Measurements from ENCODE around the gene CD300H. TPM values are rescaled to one million over a fixed set of nuclear protein-coding genes. Genes with fewer than 3 reads are reported as not detected.

The CD300H gene
- total RNA-seq, 1 experiment from 2014 or later = not detected

- Histone ChIP-seq H2AFZ (ENCODE audit: low read length) (no peak overlapping the region), H3K9me2 (replicated peaks; ENCODE audit: insufficient read depth, low read length) (no peaks in the 10 kb centered on the region), H3K27me3 (ENCODE audit: low read length) (no peaks in the 10 kb centered on the region), H4K20me1 (ENCODE audit: insufficient read depth, low read depth, low read length) (no peaks in the 10 kb centered on the region; the same call in 1 of the 2 replicates), H3K79me2 (ENCODE audit: low read length) (no peaks in the 10 kb centered on the region), H3K4me2 (ENCODE audit: low read depth, low read length, poor library complexity, severe bottlenecking) (no peak overlapping the region), H3K27ac (ENCODE audit: low read length) (no peak overlapping the region), H3K4me1 (ENCODE audit: low read length) (peaks cover 13% of the 10 kb centered on the region), H3K4me3 (ENCODE audit: low read length) (no peak overlapping the region), H3K9me3 (ENCODE audit: low read length) (no peaks in the 10 kb centered on the region), H3K9ac (ENCODE audit: low read length) (no peak overlapping the region), H3K36me3 (ENCODE audit: insufficient read depth, low read length) (no peaks in the 10 kb centered on the region)
- peak; percentile 69 for DNase-seq
These were observed 36.9 kb upstream of the CD300H start for GRCh38 chr17:74604200-74604599.

DNA sequence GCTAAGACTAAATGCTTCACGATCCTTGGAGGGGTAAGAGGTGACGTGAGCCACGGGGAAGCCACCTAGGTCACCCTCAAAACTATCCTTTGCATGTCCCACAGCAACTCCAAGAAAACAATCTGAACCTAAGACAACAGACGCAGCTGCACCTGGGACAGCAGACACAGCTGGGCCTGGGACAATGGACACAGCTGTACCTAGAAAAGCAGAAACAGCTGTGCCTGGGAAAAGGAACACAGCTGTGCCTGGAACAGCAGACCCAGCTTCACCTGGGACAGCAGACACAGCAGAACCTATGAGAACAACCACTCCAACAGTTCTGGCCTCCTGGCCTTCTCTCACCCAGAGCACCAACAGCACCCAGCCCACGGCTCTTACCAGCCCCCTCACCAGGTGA lies 36.4 kb upstream of the CD300H start:
- no peaks in the 10 kb centered on the region for H3K79me2 ChIP-seq (ENCODE audit: low read length)
- H3K4me1 ChIP-seq (ENCODE audit: low read length) = peaks cover 13% of the 10 kb centered on the region
- H3K9ac ChIP-seq (ENCODE audit: low read length) = no peak overlapping the region
- H3K9me3 ChIP-seq (ENCODE audit: low read length) = no peaks in the 10 kb centered on the region
- no peak overlapping the region for H3K4me2 ChIP-seq (ENCODE audit: low read depth, low read length, poor library complexity, severe bottlenecking)
- H4K20me1 ChIP-seq (ENCODE audit: insufficient read depth, low read depth, low read length) = no peaks in the 10 kb centered on the region; the same call in 1 of the 2 replicates
- no peaks in the 10 kb centered on the region for H3K27me3 ChIP-seq (ENCODE audit: low read length)
- no peak for DNase-seq
- no peak overlapping the region for H3K4me3 ChIP-seq (ENCODE audit: low read length)
- no peak overlapping the region for H3K27ac ChIP-seq (ENCODE audit: low read length)
- H2AFZ ChIP-seq (ENCODE audit: low read length) = no peak overlapping the region
- H3K9me2 ChIP-seq (replicated peaks; ENCODE audit: insufficient read depth, low read length) = no peaks in the 10 kb centered on the region
- H3K36me3 ChIP-seq (ENCODE audit: insufficient read depth, low read length) = no peaks in the 10 kb centered on the region

DNA sequence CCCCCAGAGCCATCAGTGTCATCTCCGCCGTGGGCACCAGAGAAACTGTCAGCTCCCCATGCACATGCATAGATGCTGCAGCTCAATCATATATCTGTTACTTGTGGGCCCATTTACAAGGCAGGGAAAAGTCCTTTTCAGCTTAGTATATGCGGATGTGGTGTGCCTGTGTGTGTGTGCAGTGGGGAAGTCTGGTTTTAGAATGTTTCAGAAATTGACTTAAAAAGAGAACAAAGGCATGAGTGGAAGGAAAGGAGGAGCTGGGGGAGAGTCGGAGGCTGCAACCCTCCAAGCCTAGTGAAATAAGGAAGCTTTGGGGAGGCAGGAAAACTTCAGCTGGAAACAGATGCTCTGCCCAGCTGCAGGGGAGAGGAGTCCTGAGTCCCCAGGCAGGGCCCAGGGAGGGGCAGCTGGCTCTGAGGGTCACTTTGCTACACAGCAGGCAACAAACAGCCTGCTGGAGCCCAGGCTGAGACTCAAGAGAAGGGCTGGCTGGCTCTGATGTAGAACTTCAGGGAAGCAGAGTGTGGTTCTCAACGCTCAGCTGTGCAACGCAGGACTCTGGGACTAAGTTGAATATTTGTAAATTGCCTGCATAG lies 35.8 kb upstream of the CD300H start:
- Histone ChIP-seq H3K27ac (ENCODE audit: low read length) (no peak overlapping the region), H3K36me3 (ENCODE audit: insufficient read depth, low read length) (no peaks in the 10 kb centered on the region), H3K27me3 (ENCODE audit: low read length) (no peaks in the 10 kb centered on the region), H3K4me3 (ENCODE audit: low read length) (no peak overlapping the region), H4K20me1 (ENCODE audit: insufficient read depth, low read depth, low read length) (no peaks in the 10 kb centered on the region; the same call in 1 of the 2 replicates), H3K4me1 (ENCODE audit: low read length) (peaks cover 13% of the 10 kb centered on the region), H3K9me3 (ENCODE audit: low read length) (no peaks in the 10 kb centered on the region), H3K9me2 (replicated peaks; ENCODE audit: insufficient read depth, low read length) (no peaks in the 10 kb centered on the region), H3K79me2 (ENCODE audit: low read length) (no peaks in the 10 kb centered on the region), H2AFZ (ENCODE audit: low read length) (no peak overlapping the region), H3K4me2 (ENCODE audit: low read depth, low read length, poor library complexity, severe bottlenecking) (no peak overlapping the region), H3K9ac (ENCODE audit: low read length) (no peak overlapping the region)
- DNase-seq = no peak

DNA sequence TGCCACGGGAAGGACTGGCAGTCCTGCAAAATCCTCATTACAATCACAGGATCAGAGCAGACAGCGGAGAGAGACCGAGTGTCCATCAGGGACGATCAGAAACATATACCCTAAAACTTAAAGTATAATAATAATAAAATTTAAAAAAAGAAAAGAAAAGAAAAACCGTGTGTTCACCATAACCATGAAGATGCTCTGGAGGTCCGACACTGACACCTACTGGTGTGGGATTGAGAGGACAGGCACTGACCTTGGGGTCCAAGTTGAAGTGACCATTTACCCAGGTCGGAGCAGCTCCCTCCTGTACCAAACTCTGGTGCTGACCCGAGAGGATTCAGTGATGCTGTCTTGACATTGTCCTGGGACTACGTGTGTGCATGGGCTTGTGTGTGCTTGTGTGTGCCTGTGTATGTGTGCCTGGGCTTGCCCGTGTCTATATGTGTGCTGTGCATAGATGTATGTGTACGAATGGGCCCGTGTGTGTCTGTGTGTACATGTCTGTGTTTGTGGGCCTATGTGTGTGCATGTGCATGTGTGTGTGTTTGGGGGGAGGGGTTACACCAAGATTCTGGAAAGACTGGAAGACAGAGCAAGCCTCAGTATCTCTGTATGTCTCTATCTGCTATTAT lies 34.7 kb upstream of the CD300H start:
- Histone ChIP-seq H3K9ac (ENCODE audit: low read length) (no peak overlapping the region), H3K4me3 (ENCODE audit: low read length) (no peak overlapping the region), H3K27me3 (ENCODE audit: low read length) (no peaks in the 10 kb centered on the region), H3K4me1 (ENCODE audit: low read length) (peaks cover 13% of the 10 kb centered on the region), H4K20me1 (ENCODE audit: insufficient read depth, low read depth, low read length) (no peaks in the 10 kb centered on the region; the same call in 1 of the 2 replicates), H3K4me2 (ENCODE audit: low read depth, low read length, poor library complexity, severe bottlenecking) (no peak overlapping the region), H3K27ac (ENCODE audit: low read length) (no peak overlapping the region), H2AFZ (ENCODE audit: low read length) (no peak overlapping the region), H3K9me3 (ENCODE audit: low read length) (no peaks in the 10 kb centered on the region), H3K36me3 (ENCODE audit: insufficient read depth, low read length) (no peaks in the 10 kb centered on the region), H3K79me2 (ENCODE audit: low read length) (no peaks in the 10 kb centered on the region), H3K9me2 (replicated peaks; ENCODE audit: insufficient read depth, low read length) (no peaks in the 10 kb centered on the region)
- DNase-seq = peak; percentile 76

GRCh38 chr17:74599448-74599939 lies 32.2 kb upstream of the CD300H start:
- Histone ChIP-seq H3K9me2 (replicated peaks; ENCODE audit: insufficient read depth, low read length) (no peaks in the 10 kb centered on the region), H3K4me1 (ENCODE audit: low read length) (peaks cover 8% of the 10 kb centered on the region), H3K36me3 (ENCODE audit: insufficient read depth, low read length) (no peaks in the 10 kb centered on the region), H4K20me1 (ENCODE audit: insufficient read depth, low read depth, low read length) (no peaks in the 10 kb centered on the region; the same call in 1 of the 2 replicates), H3K79me2 (ENCODE audit: low read length) (no peaks in the 10 kb centered on the region), H3K27me3 (ENCODE audit: low read length) (peaks cover 4% of the 10 kb centered on the region; the same call in 1 of the 2 replicates), H3K9ac (ENCODE audit: low read length) (no peak overlapping the region), H3K4me3 (ENCODE audit: low read length) (no peak overlapping the region), H3K4me2 (ENCODE audit: low read depth, low read length, poor library complexity, severe bottlenecking) (no peak overlapping the region), H3K9me3 (ENCODE audit: low read length) (no peaks in the 10 kb centered on the region), H3K27ac (ENCODE audit: low read length) (no peak overlapping the region), H2AFZ (ENCODE audit: low read length) (no peak overlapping the region)
- no peak for DNase-seq

DNA sequence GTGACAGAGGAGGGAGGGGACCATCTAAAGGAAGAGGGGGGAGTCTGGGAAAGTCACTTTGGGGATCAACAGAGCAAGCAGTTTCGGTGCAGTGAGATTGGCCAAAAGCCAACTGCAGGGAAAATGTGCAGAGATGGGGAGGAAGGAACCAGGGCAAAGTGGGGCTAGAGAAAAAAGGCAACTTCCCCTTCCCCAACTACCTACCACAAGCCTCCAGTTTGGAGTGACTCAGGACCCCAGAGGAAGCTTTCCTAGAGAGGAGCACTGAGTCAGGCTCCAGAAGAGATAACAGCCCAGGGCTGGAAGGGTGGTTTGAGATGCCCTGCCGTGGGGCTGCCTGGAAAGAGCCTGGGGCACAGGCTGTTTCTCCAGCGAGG lies 31.7 kb upstream of the CD300H start:
- H3K9me3 ChIP-seq (ENCODE audit: low read length) = no peaks in the 10 kb centered on the region
- H3K9ac ChIP-seq (ENCODE audit: low read length) = no peak overlapping the region
- H3K79me2 ChIP-seq (ENCODE audit: low read length) = no peaks in the 10 kb centered on the region
- DNase-seq = no peak
- H3K4me1 ChIP-seq (ENCODE audit: low read length) = peaks cover 3% of the 10 kb centered on the region
- peaks cover 4% of the 10 kb centered on the region; the same call in 1 of the 2 replicates for H3K27me3 ChIP-seq (ENCODE audit: low read length)
- no peak overlapping the region for H2AFZ ChIP-seq (ENCODE audit: low read length)
- no peaks in the 10 kb centered on the region for H3K36me3 ChIP-seq (ENCODE audit: insufficient read depth, low read length)
- no peak overlapping the region for H3K4me3 ChIP-seq (ENCODE audit: low read length)
- no peaks in the 10 kb centered on the region for H3K9me2 ChIP-seq (replicated peaks; ENCODE audit: insufficient read depth, low read length)
- H3K27ac ChIP-seq (ENCODE audit: low read length) = no peak overlapping the region
- H4K20me1 ChIP-seq (ENCODE audit: insufficient read depth, low read depth, low read length) = no peaks in the 10 kb centered on the region; the same call in 1 of the 2 replicates
- H3K4me2 ChIP-seq (ENCODE audit: low read depth, low read length, poor library complexity, severe bottlenecking) = no peak overlapping the region

- Histone ChIP-seq H3K4me3 (ENCODE audit: low read length) (no peak overlapping the region), H3K4me1 (ENCODE audit: low read length) (no peaks in the 10 kb centered on the region; the same call in 1 of the 2 replicates), H3K79me2 (ENCODE audit: low read length) (no peaks in the 10 kb centered on the region), H3K27me3 (ENCODE audit: low read length) (peaks cover 4% of the 10 kb centered on the region; the same call in 1 of the 2 replicates), H2AFZ (ENCODE audit: low read length) (no peak overlapping the region), H3K9me2 (replicated peaks; ENCODE audit: insufficient read depth, low read length) (no peaks in the 10 kb centered on the region), H4K20me1 (ENCODE audit: insufficient read depth, low read depth, low read length) (no peaks in the 10 kb centered on the region), H3K9me3 (ENCODE audit: low read length) (no peaks in the 10 kb centered on the region), H3K36me3 (ENCODE audit: insufficient read depth, low read length) (no peaks in the 10 kb centered on the region), H3K27ac (ENCODE audit: low read length) (no peak overlapping the region), H3K9ac (ENCODE audit: low read length) (no peak overlapping the region), H3K4me2 (ENCODE audit: low read depth, low read length, poor library complexity, severe bottlenecking) (no peak overlapping the region)
- no peak for DNase-seq
These were observed 31.2 kb upstream of the CD300H start for GRCh38 chr17:74598346-74599022.
